Measurements from ENCODE around the gene ZNF423. TPM values are rescaled to one million over a fixed set of nuclear protein-coding genes. Genes with fewer than 3 reads are reported as not detected.

Gene ZNF423
- total RNA-seq, 1 experiment from 2014 or later = 0.20 TPM

- H3K4me3 ChIP-seq (ENCODE audit: low read depth, low read length) = no peak overlapping the region
- peaks cover 2% of the 10 kb centered on the region; the same call in 1 of the 2 replicates for H3K27me3 ChIP-seq (replicated peaks; ENCODE audit: control insufficient read depth, insufficient read depth, low read length)
- Mint-ChIP-seq H3K4me1 (ENCODE audit: low read depth, unreplicated experiment) (no peaks in the 10 kb centered on the region), H3K4me3 (ENCODE audit: unreplicated experiment) (no peak overlapping the region), H3K36me3 (ENCODE audit: insufficient read depth, unreplicated experiment) (no peaks in the 10 kb centered on the region), H3K27ac (ENCODE audit: unreplicated experiment) (no peak overlapping the region), H3K27me3 (ENCODE audit: insufficient read depth, unreplicated experiment) (peaks cover 19% of the 10 kb centered on the region), H3K9me3 (ENCODE audit: unreplicated experiment) (no peaks in the 10 kb centered on the region)
- no peak for TF ChIP-seq CTCF (IDR thresholded peaks at IDR 0.05; ENCODE audit: insufficient read depth in 1 of 2, low read depth in 1 of 2, low read length in 1 of 2, severe bottlenecking in 1 of 2, unreplicated experiment in 1 of 2)
- no TSS peak for BruUV-seq (replicated peaks)
- no peak for DNase-seq
- intact Hi-C loops (cut with micrococcal nuclease; ENCODE audit: unreplicated experiment) = no loop called here
- H3K36me3 ChIP-seq (ENCODE audit: control insufficient read depth, insufficient read depth, low read length) = no peaks in the 10 kb centered on the region
- no peaks in the 10 kb centered on the region for H3K4me1 ChIP-seq
- ChIA-PET CTCF (no interaction called here), POLR2A (no interaction called here)
- H3K9me3 ChIP-seq = no peaks in the 10 kb centered on the region
Measured at GRCh38 chr16:49725651-49726050, 130.3 kb downstream of the ZNF423 start.

- Mint-ChIP-seq H3K4me3 (ENCODE audit: unreplicated experiment) (no peak overlapping the region), H3K27me3 (ENCODE audit: insufficient read depth, unreplicated experiment) (peaks cover 19% of the 10 kb centered on the region), H3K36me3 (ENCODE audit: insufficient read depth, unreplicated experiment) (no peaks in the 10 kb centered on the region), H3K4me1 (ENCODE audit: low read depth, unreplicated experiment) (no peaks in the 10 kb centered on the region), H3K9me3 (ENCODE audit: unreplicated experiment) (no peaks in the 10 kb centered on the region), H3K27ac (ENCODE audit: unreplicated experiment) (no peak overlapping the region)
- peaks cover 2% of the 10 kb centered on the region; the same call in 1 of the 2 replicates for H3K27me3 ChIP-seq (replicated peaks; ENCODE audit: control insufficient read depth, insufficient read depth, low read length)
- ChIA-PET POLR2A (no interaction called here), CTCF (no interaction called here)
- BruUV-seq (replicated peaks) = no TSS peak
- intact Hi-C loops (cut with micrococcal nuclease; ENCODE audit: unreplicated experiment) = no loop called here
- H3K4me1 ChIP-seq = no peaks in the 10 kb centered on the region
- TF ChIP-seq CTCF (IDR thresholded peaks at IDR 0.05; ENCODE audit: insufficient read depth in 1 of 2, low read depth in 1 of 2, low read length in 1 of 2, severe bottlenecking in 1 of 2, unreplicated experiment in 1 of 2) = no peak
- no peak for DNase-seq
- no peaks in the 10 kb centered on the region for H3K36me3 ChIP-seq (ENCODE audit: control insufficient read depth, insufficient read depth, low read length)
- H3K9me3 ChIP-seq = no peaks in the 10 kb centered on the region
- H3K4me3 ChIP-seq (ENCODE audit: low read depth, low read length) = no peak overlapping the region
Measured at GRCh38 chr16:49724774-49725173, 131.1 kb downstream of the ZNF423 start.

- ChIA-PET CTCF (no interaction called here), POLR2A (no interaction called here)
- no peaks in the 10 kb centered on the region for H3K9me3 Mint-ChIP-seq (ENCODE audit: unreplicated experiment)
- H3K27ac Mint-ChIP-seq (ENCODE audit: unreplicated experiment) = no peak overlapping the region
- Histone ChIP-seq H3K4me1 (no peaks in the 10 kb centered on the region), H3K9me3 (no peaks in the 10 kb centered on the region), H3K27me3 (replicated peaks; ENCODE audit: control insufficient read depth, insufficient read depth, low read length) (peaks cover under 1% of the 10 kb centered on the region; the same call in 1 of the 2 replicates), H3K36me3 (ENCODE audit: control insufficient read depth, insufficient read depth, low read length) (no peaks in the 10 kb centered on the region), H3K4me3 (ENCODE audit: low read depth, low read length) (no peak overlapping the region)
- H3K4me1 Mint-ChIP-seq (ENCODE audit: low read depth, unreplicated experiment) = no peaks in the 10 kb centered on the region
- no peaks in the 10 kb centered on the region for H3K36me3 Mint-ChIP-seq (ENCODE audit: insufficient read depth, unreplicated experiment)
- peaks cover 19% of the 10 kb centered on the region for H3K27me3 Mint-ChIP-seq (ENCODE audit: insufficient read depth, unreplicated experiment)
- intact Hi-C loops (cut with micrococcal nuclease; ENCODE audit: unreplicated experiment) = no loop called here
- no peak overlapping the region for H3K4me3 Mint-ChIP-seq (ENCODE audit: unreplicated experiment)
- no peak for DNase-seq
- no TSS peak for BruUV-seq (replicated peaks)
- TF ChIP-seq CTCF (IDR thresholded peaks at IDR 0.05; ENCODE audit: insufficient read depth in 1 of 2, low read depth in 1 of 2, low read length in 1 of 2, severe bottlenecking in 1 of 2, unreplicated experiment in 1 of 2) = no peak
Measured at GRCh38 chr16:49723310-49723709, 132.6 kb downstream of the ZNF423 start.
